ENCODE data around the gene GYS1.

DNA sequence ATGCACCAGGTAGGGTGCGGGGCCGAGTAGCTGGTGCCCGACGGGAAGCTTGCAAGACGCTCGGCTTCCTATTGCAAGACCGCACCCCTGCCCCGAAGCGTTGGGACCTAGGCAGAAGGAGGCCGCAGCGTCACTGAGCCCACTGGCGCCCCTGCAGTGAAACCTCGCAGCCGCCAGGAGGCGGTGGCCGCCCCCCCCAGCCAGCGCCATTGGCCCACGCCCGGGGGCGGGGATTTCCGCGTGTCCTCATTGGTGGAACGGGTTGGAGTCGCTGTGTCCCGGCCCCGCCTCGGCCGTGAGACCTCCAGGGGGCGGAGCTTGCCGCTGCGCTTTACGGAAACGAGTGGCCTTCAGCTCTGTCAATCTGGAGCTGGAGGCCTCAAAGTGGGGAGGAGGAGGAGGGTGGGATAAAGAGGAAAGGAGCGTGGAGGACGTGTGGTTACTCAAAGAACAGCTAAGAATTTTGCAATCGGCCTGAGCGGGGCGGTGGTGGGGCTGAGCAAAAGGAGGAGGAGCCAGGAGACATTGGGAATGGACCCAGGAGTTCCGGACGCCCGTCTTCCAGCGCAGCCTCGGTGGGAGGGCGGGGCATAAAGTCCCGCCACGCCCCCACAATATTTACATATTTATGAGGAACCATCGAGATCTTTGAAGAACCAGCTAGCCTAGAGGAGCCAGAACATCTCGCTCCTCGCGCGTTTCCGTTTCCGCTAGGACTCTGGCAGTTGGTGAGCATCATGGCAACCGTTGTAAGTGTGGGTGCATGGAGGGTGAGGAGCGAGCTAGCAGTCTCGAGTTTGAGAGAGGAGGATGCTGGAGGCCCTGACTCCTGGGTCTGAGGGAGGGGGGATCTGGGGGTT is at the start of gene GYS1, which contains the start of gene RUVBL2:
- TF ChIP-seq RARB (CRISPR knock-in tag; IDR thresholded peaks at IDR 0.05) (no peak), BACH2 (CRISPR knock-in tag; IDR thresholded peaks at IDR 0.05; ENCODE audit: borderline replicate concordance) (no peak), ZNF565 (CRISPR knock-in tag; conservative IDR thresholded peaks at IDR 0.05; ENCODE audit: low read depth) (no peak), SNAI2 (CRISPR knock-in tag; IDR thresholded peaks at IDR 0.05) (no peak), ZFP3 (CRISPR knock-in tag; IDR thresholded peaks at IDR 0.05) (no peak), ZC3H10 (CRISPR knock-in tag; IDR thresholded peaks at IDR 0.05) (no peak), ZFP30 (CRISPR knock-in tag; IDR thresholded peaks at IDR 0.05) (no peak), ZNF70 (CRISPR knock-in tag; IDR thresholded peaks at IDR 0.05) (no peak), CSDC2 (CRISPR knock-in tag; IDR thresholded peaks at IDR 0.05) (no peak)
